GM12865 (cell line): ENCODE results near the gene SLC16A8.

Source experiments
- DNase-seq: peaks from one replicate; pipeline ENCODE4 v3.0.0; 2010; ENCODE audit warnings: low read depth
- H3K4me3 ChIP-seq: 2 replicates; pipeline ENCODE4 v1.5.1; 2011; ENCODE audit warnings: mild to moderate bottlenecking, low read depth, low read length, control low read depth
- TF ChIP-seq, protein P1 (sequence below): IDR thresholded peaks from 2 replicates; pipeline ENCODE4 v1.5.1; 2011; ENCODE audit warnings: low read length, control low read depth, low read depth, inconsistent platforms; ENCODE audit not compliant: insufficient read depth; ENCODE audit errors: missing control alignments

SLC16A8 gene

DNA sequence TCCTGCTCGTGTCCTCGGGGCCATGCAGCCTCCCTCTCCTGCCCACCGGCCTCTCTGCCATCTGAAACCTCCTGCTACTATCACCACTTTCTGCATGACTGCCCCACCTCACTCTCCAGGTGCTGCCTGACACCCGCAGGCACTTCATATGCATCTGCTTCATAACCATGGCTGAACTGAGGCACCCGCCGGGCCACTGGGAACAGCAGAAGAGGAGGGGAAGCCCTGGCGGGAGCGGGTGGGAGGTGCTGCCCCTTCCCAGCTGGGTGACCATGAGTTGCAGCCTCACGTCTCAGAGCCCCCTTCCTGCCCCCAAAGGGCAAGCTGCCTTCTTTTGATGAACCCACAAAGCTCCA lies 48.5 kb downstream of the SLC16A8 start:
- no peak for DNase-seq
- H3K4me3 ChIP-seq, result no peak overlapping the region
- TF ChIP-seq, protein P1, sequence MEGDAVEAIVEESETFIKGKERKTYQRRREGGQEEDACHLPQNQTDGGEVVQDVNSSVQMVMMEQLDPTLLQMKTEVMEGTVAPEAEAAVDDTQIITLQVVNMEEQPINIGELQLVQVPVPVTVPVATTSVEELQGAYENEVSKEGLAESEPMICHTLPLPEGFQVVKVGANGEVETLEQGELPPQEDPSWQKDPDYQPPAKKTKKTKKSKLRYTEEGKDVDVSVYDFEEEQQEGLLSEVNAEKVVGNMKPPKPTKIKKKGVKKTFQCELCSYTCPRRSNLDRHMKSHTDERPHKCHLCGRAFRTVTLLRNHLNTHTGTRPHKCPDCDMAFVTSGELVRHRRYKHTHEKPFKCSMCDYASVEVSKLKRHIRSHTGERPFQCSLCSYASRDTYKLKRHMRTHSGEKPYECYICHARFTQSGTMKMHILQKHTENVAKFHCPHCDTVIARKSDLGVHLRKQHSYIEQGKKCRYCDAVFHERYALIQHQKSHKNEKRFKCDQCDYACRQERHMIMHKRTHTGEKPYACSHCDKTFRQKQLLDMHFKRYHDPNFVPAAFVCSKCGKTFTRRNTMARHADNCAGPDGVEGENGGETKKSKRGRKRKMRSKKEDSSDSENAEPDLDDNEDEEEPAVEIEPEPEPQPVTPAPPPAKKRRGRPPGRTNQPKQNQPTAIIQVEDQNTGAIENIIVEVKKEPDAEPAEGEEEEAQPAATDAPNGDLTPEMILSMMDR, result no peak

DNA sequence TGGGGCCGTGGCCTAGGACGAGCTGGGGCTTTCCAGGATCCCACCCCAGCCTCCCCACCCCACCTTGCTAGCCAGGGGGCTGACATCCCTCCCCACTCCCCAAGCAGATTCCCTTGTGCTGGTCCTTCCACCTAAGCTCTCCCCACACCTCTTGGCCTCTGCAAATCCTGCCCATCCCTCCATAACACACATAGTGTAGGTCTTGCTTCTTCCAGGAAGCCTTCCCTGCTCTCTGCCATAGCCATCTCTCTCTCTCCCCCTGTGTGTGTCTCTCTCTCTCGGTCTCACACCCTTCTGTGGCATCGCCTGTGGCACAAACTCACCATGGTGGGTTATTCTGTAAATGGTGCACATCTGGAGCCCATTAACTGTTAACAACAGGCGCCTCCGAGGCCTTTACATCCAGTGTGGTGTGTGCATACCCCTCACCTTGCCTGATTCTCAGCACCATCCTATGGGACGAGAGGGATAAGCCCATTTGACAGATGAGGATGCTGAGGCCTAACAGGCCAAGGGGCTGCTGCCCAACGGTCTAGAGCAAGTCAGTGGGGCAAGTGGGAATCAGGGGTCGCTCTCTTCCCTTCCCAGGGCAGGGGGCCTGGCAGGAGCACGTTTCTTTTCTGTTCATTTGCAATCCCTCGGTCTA lies 49.0 kb downstream of the SLC16A8 start:
- no peak overlapping the region for H3K4me3 ChIP-seq
- DNase-seq, result no peak
- TF ChIP-seq, protein P1, result no peak

DNA sequence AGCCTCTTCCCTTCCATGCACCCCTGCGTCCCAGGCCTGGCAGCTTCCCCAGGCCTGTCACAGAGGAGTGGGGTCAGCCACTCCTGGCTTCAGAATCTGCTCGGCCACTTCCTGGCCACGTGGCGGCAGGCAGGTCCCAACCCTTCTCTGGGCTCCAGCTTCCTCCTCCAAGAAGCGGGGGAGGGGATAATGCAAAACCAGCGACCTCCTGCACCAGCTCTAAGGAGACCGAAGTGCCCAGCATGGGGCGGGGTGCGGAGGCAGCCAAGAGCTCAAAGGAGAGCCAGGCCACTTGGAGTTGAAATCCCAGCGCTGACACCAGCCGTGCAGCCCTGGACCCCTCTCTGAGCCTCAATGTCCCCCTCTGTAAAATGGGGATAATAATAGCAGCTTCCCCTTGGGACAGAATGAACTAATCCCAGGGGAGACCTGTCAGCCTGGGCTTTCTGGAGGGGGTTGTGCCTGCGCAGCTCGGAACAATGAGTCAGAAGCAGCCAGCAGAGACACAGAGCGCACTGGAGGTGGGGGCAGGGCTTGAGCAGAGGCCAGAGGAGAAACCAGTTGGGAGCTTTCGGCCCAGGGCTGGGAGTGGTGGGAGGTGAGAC lies 49.6 kb downstream of the SLC16A8 start:
- H3K4me3 ChIP-seq, result no peak overlapping the region
- DNase-seq, result peak; percentile 47
- TF ChIP-seq, protein P1, result no peak

DNA sequence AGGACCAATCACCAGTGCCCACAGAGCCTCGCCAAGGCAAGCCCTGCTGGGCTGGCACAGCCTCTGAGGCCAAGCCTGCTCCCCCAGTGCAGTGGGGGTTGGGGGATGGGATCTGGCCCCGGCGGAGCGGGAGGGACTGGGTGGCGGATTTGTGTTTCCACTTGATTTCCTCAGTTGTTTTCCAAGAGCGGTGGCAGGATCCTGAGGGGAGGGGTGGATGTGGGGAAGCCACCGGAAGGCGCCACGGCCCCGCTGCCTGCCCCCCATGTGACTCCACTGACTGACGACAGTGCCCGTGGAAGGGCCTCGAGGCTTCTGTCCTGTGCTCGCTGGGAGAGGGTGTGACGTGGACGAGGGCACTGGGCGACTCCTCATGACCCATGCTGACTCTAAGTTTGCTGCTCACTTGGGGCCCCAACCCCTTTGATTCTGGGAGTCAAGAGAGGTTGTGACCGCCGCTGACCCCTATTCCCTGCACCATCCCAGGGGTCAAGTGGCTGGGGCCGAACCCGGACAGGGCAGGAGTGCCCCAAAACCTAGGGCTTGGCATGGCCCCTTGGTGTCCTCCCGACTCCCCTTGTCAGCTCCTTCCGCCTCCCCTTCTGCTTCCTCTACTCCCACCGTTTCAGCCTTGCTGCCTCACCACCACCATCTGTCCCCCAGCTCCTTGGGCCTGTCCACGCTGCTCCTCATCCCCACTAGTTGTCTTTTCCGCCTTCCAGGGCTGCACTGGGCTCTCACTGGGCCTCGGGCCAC lies 50.3 kb downstream of the SLC16A8 start:
- H3K4me3 ChIP-seq, result no peak overlapping the region
- DNase-seq, result no peak
- TF ChIP-seq, protein P1, result no peak

DNA sequence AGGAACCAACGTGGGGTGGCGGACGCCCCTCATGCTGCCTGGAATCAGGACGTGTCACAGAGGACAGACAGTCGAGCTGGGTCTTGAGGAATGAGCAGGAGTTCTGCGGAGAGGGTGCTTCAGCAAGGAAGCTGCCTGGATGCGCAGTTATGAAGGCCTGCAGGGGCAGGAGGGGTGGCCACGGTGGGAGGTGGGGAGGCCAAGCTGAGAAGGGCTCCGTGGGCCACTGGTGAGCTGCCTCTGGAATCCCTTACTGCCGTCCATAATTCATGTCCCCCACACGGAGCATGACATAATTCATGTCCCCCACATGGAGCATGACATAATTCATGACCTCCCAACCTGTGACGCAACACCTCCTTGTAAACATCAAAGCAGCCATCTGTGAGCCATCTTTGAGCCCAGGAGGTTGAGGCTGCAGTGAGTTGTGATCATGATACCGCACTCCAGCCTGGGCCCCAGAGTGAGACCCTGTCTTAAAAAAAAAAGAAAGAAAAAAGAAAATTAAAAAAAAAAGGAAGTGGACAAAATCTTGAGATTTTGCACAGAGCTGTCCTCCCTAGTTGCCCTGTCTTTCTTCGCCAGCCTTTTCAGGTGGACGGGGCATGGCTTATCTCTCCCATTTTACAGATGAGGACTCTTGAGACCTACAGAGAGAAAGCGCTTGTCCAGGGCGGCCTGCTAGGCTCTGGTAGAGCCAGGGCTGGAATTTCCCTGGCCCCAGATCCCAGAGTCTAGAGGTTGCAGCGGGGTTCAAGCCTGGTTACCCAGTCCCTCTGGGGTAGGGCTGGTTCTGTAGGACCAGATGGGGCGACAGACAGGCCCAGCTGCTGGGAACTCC lies 51.1 kb downstream of the SLC16A8 start:
- DNase-seq, result no peak
- H3K4me3 ChIP-seq, result no peak overlapping the region
- TF ChIP-seq, protein P1, result no peak

DNA sequence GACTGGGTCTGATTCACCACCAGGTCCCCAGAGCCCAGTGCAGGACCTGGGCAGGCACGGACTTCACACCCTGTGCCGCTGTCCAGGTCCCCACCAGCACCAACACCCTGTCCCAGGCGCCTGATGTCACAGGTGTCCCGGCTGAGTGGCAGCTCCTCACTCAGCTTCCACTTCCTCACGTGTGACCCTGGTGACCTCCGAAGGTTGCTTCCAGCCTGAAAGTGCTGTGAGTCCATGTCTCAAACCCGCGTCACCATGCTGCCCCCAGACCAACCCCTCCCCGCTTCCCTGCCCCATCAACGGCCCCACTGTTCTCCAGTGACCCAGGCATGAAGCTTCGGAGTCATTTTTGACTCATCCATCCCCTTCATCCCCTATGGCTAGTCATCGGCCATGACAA lies 52.5 kb downstream of the SLC16A8 start:
- TF ChIP-seq, protein P1, result no peak
- DNase-seq, result no peak
- no peak overlapping the region for H3K4me3 ChIP-seq
